Natural killer cell (primary cell): ENCODE measurements around the gene LRRFIP2. TPM values are rescaled to one million over a fixed set of nuclear protein-coding genes. Genes with fewer than 3 reads are reported as not detected.

Source experiments
- ATAC-seq, 3 donors: fragments of 150-1000 bp in 2 of 3; fragments of 200-7000 bp in 1 of 3; cut with Tn5 transposase; 1 replicate in 1 of 3; 2 replicates in 2 of 3; pipeline ENCODE4 v1.10.0; 2021; ENCODE audit warnings: mild to moderate bottlenecking in 2 of 3, moderate library complexity in 2 of 3
- DNase-seq, 2 donors: peaks; one replicate each; pipeline versions ENCODE4 v3.0.0 to v3.0.0-alpha.2; 2013 to 2021; ENCODE audit warnings: mixed read lengths in 1 of 2
- H3K27ac ChIP-seq: one replicate; pipeline ENCODE4 v1.5.1; 2013; ENCODE audit warnings: mild to moderate bottlenecking, low read length
- H3K27me3 ChIP-seq: one replicate; pipeline ENCODE4 v1.6.1; 2013; ENCODE audit warnings: low read length; ENCODE audit not compliant: control insufficient read depth, insufficient read depth
- H3K36me3 ChIP-seq: one replicate; pipeline ENCODE4 v1.6.1; 2013; ENCODE audit warnings: low read length; ENCODE audit not compliant: control insufficient read depth, insufficient read depth
- H3K4me1 ChIP-seq: one replicate; pipeline ENCODE4 v1.6.1; 2013; ENCODE audit warnings: low read length; ENCODE audit not compliant: control insufficient read depth, insufficient read depth
- H3K4me3 ChIP-seq: one replicate; pipeline ENCODE4 v1.5.1; 2013; ENCODE audit warnings: low read length
- H3K9me3 ChIP-seq: one replicate; pipeline ENCODE4 v1.6.1; 2013; ENCODE audit warnings: low read length; ENCODE audit not compliant: control insufficient read depth, insufficient read depth
- H3K27ac Mint-ChIP-seq, 2 donors: one replicate each; pipeline ENCODE4 v1.8.0; 2022; ENCODE audit warnings: mild to moderate bottlenecking in 2 of 2, mixed read lengths in 2 of 2, moderate library complexity in 1 of 2
- H3K27me3 Mint-ChIP-seq, 2 donors: one replicate each; pipeline ENCODE4 v1.8.0; 2022; ENCODE audit warnings: low read depth in 2 of 2, mixed read lengths in 2 of 2
- H3K36me3 Mint-ChIP-seq: one replicate; pipeline ENCODE4 v1.8.0; 2022; ENCODE audit warnings: mixed read lengths
- H3K4me1 Mint-ChIP-seq, 2 donors: one replicate each; pipeline ENCODE4 v1.8.0; 2022; ENCODE audit warnings: mixed read lengths in 2 of 2
- H3K4me3 Mint-ChIP-seq: one replicate; pipeline ENCODE4 v1.8.0; 2022; ENCODE audit warnings: mild to moderate bottlenecking, moderate library complexity, mixed read lengths
- H3K9me3 Mint-ChIP-seq, 2 donors: one replicate each; pipeline ENCODE4 v1.8.0; 2022; ENCODE audit warnings: mixed read lengths in 2 of 2
- CTCF ChIP-seq: fragments of 200-600 bp; IDR thresholded peaks from one replicate; pipeline ENCODE4 v1.8.0; 2022; ENCODE audit warnings: antibody characterized with exemption
- WGBS: methylation state at CpG from one replicate; pipeline ENCODE4 v1.1.7; 2013; ENCODE audit warnings: missing lambda C conversion rate; ENCODE audit not compliant: insufficient coverage; 5-methylcytosine and 5-hydroxymethylcytosine counted together
- intact Hi-C: fragments of 100-400 bp; cut with micrococcal nuclease; formaldehyde crosslinking; loops from one replicate; pipeline ENCODE4 v1.14.2; 2022
- total RNA-seq, 4 donors: library from RNA; stranded (reverse); fragments of 120-200 nt in 1 of 4; gene quantifications; one replicate each; pipeline versions ENCODE4 v1.2.3 to v1.2.4, GENCODE V29; 2013 to 2022

The LRRFIP2 gene
- total RNA-seq, 3 donors from 2014 or later (not counting 1 experiment from before 2014, with no cell fraction given), result 49.0 to 86.1 (median 66.0) TPM

DNA sequence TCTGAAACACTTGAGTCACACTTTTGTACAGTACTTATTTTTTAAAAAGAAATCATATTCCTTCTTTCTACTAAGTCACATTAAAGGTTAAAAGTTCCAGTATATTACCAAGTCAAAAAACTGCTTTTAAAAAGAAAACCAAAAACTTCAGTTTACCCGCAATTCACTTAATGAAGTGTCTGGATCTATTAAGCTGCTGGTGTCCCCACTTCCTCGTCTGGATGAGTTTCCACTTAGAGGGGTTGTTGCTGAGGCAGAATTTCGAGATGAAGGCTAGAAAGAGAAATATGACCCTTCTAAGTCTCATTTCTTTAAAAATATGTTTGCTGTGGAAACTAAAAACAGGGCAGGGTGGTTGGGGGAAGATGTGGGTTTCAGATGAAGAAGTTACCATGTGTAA is 79.7 kb downstream of the LRRFIP2 start:
- H3K9me3 Mint-ChIP-seq, result no peaks in the 10 kb centered on the region
- H3K4me1 Mint-ChIP-seq, result peaks cover 0 to 4% of the 10 kb centered on the region in 2 donors
- DNase-seq, result no peak
- Histone ChIP-seq H3K36me3 (peaks cover 18% of the 10 kb centered on the region), H3K4me3 (no peak overlapping the region), H3K4me1 (no peaks in the 10 kb centered on the region), H3K27ac (no peak overlapping the region), H3K9me3 (no peaks in the 10 kb centered on the region), H3K27me3 (no peaks in the 10 kb centered on the region)
- no peaks in the 10 kb centered on the region for H3K27me3 Mint-ChIP-seq
- H3K4me3 Mint-ChIP-seq, result no peak overlapping the region
- H3K27ac Mint-ChIP-seq, result no peak overlapping the region
- 77% methylated on average over 3 of the region's 3 CpGs for WGBS
- no peak for ATAC-seq
- H3K36me3 Mint-ChIP-seq, result no peaks in the 10 kb centered on the region
- intact Hi-C loops, result no loop called here
- TF ChIP-seq CTCF, result no peak

DNA sequence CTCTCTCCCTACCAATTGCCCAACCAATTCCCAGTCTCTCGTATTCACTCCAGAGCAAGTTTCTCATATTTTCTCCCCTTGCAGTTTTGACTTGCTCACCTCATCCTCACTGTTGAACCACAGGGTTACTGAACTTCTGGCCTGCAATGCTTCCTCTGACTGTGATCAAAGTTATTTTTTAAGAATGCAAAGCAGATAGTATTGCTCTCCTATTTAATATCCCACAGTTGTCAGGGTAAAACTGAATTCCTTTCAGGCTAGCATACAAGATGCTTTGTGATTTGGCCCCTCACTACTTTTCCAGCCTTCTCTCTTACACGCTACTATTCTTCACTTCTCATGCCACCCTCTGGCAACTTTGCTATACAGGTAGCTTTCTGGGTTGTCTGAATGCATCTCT is 80.9 kb downstream of the LRRFIP2 start:
- no peaks in the 10 kb centered on the region for H3K36me3 Mint-ChIP-seq
- no peak overlapping the region for H3K4me3 Mint-ChIP-seq
- H3K27me3 Mint-ChIP-seq, result no peaks in the 10 kb centered on the region
- Histone ChIP-seq H3K27ac (no peak overlapping the region), H3K36me3 (peaks cover 18% of the 10 kb centered on the region), H3K4me1 (no peaks in the 10 kb centered on the region), H3K9me3 (no peaks in the 10 kb centered on the region), H3K4me3 (no peak overlapping the region), H3K27me3 (no peaks in the 10 kb centered on the region)
- TF ChIP-seq CTCF, result no peak
- 100% methylated on average over 2 of the region's 2 CpGs for WGBS
- no peak for DNase-seq
- H3K4me1 Mint-ChIP-seq, result no peaks in the 10 kb centered on the region
- H3K9me3 Mint-ChIP-seq, result no peaks in the 10 kb centered on the region
- no peak for ATAC-seq
- H3K27ac Mint-ChIP-seq, result no peak overlapping the region
- intact Hi-C loops, result no loop called here

DNA sequence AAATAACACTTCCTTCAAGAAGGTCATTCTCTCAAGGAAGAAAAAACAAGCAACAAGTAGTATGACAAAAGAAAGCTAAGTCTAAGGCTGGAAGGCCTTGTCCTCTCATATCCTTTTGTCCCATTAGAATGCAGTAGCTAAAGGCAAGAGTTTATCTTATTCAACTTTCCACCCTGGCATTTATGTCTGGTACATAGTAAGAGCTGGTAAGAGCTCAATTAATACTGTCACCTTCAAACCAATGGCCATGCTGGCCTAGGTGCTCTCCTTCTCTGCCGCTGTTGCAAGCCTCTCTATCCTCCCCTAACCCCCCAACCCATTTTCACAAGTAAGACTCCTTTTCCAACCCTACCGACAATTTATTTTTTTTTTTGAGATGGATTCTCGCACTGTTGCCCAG is 81.9 kb downstream of the LRRFIP2 start:
- ATAC-seq, result no peak
- Histone ChIP-seq H3K27ac (no peak overlapping the region), H3K36me3 (peaks cover 18% of the 10 kb centered on the region), H3K9me3 (no peaks in the 10 kb centered on the region), H3K4me3 (no peak overlapping the region), H3K27me3 (no peaks in the 10 kb centered on the region), H3K4me1 (no peaks in the 10 kb centered on the region)
- Mint-ChIP-seq H3K4me1 (no peaks in the 10 kb centered on the region), H3K9me3 (no peaks in the 10 kb centered on the region), H3K27me3 (no peaks in the 10 kb centered on the region), H3K36me3 (no peaks in the 10 kb centered on the region), H3K4me3 (no peak overlapping the region), H3K27ac (no peak overlapping the region)
- DNase-seq, result no peak
- WGBS, result 98% methylated on average over 3 of the region's 3 CpGs
- intact Hi-C loops, result no loop called here
- no peak for TF ChIP-seq CTCF

DNA sequence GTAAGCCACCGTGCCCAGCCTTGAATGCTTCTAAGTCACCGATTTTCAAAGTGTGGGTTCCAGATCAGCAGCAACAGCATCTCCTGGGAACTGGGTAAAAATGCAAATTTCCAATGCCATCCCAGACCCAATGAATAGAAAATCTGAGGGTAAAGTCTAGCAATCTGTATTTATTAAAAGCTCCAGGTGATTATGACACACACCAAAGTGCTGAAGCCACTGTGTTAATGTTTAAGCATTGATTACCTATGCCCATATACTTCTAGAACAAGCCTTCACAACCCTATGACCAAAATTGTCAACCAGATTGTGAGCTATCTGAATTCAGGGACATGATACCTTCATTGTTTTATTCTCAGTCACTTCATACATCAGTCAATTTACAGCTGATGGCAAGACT is 86.5 kb downstream of the LRRFIP2 start:
- Mint-ChIP-seq H3K27me3 (no peaks in the 10 kb centered on the region), H3K9me3 (no peaks in the 10 kb centered on the region), H3K4me3 (no peak overlapping the region), H3K4me1 (peaks cover 0 to 4% of the 10 kb centered on the region in 2 donors), H3K36me3 (peaks cover 10% of the 10 kb centered on the region), H3K27ac (no peak overlapping the region)
- peaks cover 4% of the 10 kb centered on the region for H3K36me3 ChIP-seq
- H3K4me1 ChIP-seq, result no peaks in the 10 kb centered on the region
- DNase-seq (no peak), ATAC-seq (no peak)
- WGBS, result 84% methylated on average over 2 of the region's 2 CpGs
- intact Hi-C loops, result no loop called here
- no peaks in the 10 kb centered on the region for H3K9me3 ChIP-seq
- no peaks in the 10 kb centered on the region for H3K27me3 ChIP-seq
- TF ChIP-seq CTCF, result no peak
- no peak overlapping the region for H3K27ac ChIP-seq
- H3K4me3 ChIP-seq, result no peak overlapping the region
